Amygdala (tissue), 56 donors: ENCODE results near the gene RGL4.

ENCODE experiments used
- DNase-seq, 56 donors: peaks; one replicate each; lab custom pipeline; 2025; lab: John Stamatoyannopoulos, UW

The RGL4 gene

DNA sequence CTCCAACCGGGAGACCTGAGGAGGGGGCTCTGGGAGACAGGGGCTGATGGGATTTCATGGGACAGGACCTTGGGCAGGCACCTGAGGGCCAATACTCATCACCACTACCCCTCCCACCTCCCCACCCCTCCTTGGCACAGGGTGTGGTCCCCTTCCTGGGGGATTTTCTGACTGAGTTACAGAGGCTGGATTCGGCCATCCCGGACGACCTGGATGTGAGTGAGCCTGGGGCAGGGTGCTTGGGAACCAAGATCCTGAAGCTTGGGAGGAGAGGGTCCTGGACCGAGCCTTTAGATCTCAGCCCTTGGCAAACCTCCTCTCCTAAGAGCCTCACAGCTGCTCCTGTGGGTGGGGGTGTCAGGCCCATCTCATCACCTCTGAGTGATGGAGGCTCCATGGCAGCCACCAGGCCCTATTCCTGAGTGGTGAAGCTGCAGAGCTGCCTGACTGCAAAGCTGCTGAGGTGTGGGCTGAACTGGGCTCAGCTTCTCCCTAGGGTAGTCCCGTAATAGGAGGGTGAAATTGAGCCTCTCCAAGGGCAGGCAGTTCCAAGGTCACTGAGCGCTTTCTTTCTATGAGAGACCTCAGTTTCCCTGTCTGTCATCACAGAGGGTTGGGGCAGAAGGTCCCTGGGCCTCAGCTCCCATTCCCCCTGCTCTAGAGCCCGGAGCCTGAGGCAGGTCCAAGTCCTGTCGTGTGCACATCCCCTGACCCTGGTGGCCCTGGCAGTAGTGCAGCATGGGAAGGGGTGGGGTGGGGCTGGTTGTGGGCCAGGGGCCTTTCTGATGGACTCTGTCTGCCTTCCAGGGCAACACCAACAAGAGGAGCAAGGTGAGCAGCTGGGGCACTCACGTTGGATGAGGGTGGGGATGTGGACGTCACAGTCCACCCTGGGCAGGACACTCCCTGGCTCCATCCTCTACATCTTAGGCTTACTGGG lies 6.5 kb downstream of the RGL4 start:
- no peak for DNase-seq

DNA sequence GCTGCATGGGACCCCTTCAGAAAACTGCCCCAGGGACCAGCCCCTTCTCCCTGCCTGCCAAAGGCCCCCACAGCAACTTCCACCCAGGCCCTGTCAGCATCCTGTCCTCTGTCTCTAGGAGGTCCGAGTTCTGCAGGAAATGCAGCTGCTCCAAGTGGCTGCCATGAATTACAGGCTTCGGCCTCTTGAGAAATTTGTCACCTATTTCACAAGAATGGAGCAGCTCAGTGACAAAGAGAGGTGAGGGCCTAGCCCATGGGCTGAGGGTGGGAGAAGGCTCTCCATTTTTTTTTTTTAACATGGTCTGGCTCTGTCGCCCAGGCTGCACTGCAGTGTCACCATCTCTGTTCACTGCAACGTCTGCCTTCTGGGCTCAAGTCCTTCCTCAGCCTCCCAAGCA lies 7.3 kb downstream of the RGL4 start:
- DNase-seq = no peak

DNA sequence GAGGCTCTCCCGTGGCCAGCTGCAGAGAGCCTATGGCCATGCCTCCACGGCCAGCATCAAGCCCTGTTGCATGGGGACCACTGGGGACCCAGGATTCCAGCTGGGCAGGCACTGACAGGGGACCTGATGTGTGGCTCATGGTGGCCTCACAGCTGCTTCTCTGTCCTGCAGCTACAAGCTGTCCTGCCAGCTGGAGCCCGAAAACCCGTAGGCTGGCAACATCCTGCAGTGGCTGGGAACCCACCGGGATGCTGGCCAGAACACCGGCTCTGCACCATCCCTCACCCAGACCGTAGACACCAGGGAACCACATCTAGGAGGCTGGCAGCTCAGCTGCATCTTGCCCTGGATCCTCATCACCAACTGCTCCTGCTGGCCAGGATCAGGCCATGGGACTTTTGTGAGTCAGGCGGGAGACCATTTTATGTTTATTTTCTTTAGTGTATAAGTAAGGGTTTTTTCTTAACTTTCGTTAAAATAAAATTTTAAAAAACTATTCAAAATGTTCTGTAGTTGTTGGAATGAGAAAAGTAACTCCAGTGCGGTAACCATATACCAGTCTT lies 7.9 kb downstream of the RGL4 start:
- DNase-seq = peak in 4 of 56 donors; percentile 13 to 20 (median 14)

DNA sequence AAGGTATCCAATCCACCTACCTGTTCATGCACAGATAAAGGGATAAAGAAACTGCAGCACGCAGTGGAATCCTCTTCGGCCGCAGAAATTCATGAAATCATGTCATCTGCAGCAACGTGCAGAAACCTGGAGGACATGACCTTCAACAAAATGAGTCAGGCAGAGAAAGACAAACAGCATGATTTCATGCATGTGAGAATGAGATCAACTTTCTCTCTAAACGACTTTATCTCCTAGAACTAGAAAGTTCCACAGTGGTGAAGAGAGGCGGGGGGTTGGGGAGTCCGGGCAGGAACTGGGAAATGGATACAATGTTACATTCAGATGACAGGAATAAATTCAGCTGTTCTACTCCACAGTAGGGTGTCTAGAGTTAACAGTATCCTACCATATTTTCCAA lies 9.9 kb downstream of the RGL4 start:
- DNase-seq = no peak

DNA sequence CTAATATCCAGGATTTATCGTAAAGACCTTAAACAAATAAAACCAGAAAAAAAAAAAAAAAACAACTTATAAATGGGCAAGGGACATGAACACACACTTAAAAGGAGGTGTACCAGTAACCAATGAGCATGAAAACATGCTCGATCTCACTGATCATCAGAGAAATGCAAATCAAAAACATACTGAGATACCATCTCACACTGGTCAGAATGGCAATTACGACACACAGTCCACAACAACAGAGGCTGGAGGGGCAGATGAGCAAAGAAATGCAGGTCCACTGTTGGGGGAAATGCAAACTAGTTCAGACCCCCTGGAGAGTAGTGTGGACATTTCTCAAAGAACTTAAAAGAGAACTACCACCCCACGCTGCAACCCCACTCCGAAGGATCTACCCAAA lies 13.2 kb downstream of the RGL4 start:
- no peak for DNase-seq

DNA sequence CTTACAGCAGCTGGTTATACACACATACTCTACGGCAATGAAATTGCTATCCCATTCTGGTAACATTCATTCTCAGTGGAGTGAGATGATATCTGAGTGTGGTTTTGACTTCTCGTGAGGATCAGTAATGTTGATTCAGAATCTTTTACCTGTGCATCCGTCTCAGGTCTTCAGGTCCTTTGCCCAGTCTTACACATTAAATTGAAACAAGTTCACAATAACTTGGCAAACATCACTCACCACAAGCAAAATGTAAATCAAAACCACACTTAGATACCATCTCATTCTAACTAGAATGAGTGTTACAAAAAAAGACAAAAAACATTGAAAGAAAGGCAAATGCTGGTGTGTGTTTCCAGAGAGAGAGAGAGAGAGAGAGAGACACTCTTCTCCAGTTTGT lies 14.0 kb downstream of the RGL4 start:
- no peak for DNase-seq

DNA sequence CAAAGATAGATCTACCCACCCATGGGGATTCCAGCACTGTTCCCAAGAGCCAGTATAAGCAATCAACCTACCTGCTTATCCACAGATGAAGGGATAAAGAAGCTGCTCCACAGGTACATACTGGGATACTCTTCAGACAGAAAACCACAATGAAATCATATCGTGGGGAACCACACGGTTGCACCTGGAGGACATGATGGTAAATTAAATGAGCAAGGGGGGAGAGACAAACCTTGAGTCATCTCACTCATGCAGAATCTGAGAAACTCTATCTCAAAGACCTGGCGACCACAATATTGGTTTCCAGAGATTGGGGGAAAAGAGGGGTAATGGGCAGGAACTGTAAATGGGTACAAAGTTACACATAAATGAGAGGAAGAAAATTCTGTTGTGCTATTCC lies 14.5 kb downstream of the RGL4 start:
- DNase-seq = no peak

DNA sequence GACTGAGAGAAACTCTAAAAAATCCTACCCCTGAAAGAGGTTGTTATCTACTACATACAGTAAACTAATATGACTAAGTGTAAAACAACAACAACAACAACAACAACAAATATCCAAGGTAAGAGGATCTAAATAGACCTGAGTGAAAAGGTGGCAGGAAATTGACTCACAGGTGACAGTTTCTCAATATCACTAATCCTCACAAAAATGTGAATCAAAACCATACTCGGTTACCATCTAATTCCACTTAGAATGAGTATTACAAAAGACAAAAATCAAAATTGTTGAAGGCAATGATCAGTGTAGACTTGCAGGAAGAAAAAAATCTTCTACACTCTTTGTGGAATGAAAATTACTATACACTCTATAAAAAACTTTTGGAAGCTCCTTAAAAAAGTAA lies 17.5 kb downstream of the RGL4 start:
- no peak for DNase-seq

DNA sequence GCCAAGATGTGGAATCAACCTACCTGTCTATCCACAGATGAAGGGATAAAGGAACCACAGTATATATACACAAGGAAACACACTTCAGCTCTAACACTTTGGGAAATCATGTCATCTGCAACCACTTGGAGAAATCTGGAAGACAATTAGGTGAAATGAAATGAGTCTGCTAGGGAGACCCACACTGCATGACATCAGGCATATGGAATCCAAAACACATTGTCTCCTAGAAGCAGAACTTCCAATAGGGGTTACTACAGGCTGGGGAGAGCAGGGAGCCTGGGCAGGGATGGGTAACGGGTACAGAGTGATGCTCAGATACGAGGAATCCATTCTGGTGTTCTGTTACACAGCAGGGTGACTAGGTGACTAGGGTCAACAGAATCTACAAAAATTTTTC lies 18.3 kb downstream of the RGL4 start:
- DNase-seq = no peak

DNA sequence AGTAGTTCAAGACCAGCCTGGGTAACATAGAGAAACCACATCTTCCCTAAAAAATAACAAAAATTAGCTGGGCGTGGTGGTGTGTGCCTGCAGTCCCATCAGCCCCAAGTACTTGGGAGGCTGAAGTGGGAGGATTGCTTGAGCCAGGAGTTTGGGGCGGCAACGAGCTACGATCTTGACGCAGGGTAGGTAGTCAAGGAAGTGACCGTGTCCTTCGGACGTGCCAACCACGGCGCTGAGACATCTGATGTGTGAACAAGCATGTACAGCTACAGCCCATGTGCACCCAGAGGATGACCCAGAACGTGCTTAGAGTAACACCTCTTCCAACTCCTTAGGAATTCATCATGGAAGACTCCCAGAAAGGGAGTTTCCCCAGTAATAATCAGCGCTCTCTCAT lies 21.4 kb downstream of the RGL4 start:
- DNase-seq = no peak

DNA sequence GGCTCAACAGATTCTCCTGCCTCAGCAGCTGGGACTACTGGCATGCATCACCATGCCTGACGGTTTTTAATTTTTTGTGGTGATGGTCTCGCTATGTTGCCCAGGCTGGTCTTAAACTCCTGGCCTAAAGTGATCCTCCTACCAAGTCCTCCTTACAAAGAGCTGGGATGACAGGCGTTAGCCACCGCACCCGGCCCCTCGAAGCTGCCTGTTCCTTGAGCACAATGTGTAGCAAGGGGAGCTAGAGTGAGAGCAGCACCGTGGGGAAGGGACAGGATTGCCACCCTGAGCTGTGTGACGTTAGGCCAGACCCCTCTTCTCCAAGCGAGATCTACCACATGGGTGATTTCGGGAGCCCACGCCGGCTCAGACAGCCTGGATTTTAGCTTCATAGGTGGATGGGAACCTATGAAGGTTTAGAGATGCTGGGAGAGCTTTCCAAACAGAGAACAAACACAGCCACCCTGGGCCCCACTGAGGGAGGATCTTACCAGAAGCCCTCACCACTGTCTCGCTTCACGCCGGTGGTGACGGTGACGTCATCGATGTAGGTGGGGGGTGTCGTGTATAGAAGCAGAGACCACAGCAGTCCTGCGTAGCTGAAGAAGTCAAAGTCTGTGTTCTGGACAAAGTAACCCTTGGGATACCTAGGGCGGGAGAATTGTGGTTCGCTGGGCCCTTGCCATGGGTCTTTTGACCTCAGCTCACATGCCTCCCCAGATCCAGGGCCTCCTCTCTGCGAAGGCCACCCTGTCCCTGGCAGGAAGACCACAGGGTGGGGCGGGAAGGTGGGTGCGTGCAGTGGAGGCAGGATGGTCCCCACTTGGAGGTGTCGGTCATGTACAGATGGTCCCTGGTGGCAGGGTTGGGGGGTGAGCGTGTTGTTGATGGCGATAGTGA lies 23.1 kb downstream of the RGL4 start:
- DNase-seq = no peak

DNA sequence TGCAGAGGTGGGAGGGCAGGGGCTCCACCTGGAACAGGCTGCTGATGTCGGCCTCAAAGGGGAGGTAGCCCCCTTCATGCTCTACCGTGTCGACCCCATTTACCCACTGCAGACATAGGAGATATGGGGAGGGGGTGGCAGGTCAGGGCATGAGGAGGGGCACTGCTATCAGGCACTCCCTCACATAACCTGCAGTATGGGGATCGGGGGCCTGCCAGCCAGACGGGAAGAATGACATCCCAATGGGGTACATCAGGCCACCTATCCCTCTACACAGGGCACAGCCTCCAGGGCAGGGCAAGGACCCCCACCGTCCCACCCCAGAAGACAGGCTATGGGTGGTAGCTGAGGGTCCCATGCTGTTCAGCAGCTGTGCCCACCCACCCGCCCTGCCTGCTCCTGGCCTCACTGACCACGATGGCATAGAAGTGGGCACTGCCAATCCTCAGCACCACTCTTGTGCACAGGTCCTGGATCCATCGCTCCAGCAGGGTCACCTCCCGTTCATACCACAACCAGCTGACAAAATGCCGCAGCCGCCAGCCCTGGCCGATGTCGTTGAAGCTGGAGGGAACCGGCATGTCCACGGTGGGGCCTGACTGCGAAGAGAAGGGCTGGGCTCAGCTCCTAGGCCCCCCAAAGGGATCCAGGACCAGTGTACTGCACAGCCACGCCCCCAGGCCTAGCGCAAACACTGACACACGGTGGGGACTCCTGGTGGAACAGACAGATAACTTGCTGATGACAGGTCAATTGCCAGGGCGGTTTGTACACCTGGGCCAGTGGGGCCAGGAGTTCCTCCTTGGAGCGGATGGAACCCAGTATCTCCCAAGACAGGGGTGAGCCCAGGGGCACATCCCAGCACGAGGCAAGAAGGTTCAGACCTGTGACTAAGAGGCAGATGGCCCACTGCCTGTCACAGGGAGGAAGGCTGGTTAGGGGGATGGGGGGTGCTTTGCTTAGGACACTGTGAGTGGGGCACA lies 24.1 kb downstream of the RGL4 start:
- DNase-seq = no peak

DNA sequence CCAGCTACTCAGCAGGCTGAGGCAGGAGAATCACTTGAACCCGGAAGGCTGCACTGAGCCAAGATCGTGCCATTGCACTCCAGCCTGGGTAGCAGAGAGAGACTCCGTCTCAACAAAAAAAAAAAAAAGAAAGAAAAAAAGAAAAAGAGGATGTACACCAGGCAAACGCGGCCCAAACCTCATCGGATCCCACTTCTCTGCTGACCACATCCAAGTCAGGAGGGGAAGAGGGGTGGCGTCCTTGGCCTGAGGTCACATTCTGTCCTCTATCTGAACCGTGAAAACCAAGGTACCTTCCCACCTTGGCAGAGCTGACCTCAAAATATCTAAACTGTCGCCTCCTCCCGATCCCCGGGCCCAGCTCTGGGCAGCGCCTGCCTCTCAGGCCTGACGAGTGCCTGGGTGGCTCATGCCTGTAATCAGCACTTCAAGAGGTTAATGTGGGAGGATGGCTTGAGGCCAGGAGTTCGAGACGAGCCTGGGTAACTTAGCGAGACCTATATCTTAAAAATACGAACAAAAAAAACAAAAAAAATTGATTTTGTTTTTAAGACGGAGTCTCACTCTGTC lies 25.1 kb downstream of the RGL4 start:
- DNase-seq = no peak

DNA sequence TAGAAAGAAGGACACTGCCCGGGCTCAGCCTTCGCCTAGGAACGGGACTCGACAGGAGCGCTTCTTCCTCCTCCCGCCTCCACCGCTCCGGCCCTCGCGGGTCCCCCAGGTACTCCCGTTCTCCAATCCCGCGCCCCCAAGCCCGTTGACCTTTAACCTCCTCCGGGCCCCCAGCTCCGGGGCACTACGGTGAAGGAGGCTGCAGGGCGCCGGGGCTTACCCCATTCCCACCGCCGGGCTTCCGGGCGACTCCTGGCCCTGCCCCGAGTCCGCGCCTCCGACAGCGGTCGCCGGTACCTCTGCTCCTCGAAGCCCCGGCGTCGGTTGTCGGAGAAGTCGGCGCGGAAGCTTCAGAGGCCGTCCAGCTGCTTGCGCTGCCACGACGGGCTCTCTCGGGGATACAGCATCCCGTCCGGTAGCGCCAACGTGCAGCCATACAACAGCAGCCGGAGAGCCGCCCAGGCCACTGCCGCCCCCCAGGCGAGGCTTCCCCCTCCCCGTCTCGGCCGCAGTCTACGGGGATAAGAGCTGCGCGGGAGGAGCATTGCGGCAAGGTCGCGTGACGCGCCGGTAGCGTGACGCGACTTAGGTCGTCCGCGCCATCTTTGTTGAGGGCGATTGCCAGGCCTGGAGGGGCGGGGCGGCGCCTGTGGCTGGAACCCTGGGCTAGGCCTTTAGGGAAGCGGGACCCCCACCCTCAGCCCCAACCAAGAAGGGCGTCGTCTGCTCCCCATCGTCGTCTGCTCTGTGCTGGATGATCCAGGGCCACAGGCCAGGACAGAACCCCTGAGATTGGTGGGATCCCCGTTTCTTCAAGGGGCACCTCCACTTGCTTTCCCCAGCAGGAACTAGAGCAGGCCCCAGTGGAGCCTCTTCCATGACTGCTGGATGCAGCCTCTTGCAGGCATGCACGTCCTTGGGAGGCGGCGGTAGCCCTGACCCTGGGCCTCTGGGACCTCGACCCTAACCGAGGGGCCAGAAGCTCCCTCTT lies 26.3 kb downstream of the RGL4 start:
- DNase-seq = peak; percentile 26 to 90 (median 75)

DNA sequence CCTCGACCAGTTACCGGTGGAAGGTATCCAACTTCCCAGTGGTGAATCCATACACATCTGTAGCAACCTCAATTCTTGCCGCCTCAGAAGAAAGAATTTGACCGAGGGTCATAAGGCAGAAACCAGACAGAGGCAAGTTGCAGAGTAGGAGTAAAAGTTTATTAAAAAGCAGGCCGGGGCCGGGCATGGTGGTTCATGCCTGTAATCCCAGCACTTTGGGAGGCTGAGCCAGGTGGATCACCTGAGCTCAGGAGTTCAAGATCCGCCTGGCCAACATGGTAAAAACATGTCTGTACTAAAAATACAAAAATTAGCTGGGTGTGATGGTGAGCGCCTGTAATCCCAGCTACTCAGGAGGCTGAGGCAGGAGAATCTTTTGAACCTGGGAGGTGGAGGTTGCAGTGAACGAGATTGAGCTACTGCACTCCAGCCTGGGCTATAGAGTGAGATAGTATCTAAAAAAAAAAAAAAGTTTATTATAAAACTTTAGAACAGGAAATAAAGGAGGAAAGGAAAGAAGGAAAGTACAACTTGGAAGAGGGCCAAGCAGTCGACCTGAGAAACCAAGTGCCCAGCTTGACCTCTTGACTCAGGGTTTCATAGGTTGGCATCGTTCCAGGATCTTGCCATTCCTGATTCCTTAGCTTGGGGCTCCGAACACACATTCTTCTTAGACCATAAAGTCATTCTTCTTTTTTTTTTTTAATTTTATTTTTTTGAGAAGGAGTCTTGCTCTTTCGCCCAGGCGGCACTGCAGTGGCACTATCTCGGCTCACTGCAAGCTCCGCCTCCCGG lies 27.8 kb downstream of the RGL4 start:
- DNase-seq = peak in 1 of 56 donors; percentile 28

DNA sequence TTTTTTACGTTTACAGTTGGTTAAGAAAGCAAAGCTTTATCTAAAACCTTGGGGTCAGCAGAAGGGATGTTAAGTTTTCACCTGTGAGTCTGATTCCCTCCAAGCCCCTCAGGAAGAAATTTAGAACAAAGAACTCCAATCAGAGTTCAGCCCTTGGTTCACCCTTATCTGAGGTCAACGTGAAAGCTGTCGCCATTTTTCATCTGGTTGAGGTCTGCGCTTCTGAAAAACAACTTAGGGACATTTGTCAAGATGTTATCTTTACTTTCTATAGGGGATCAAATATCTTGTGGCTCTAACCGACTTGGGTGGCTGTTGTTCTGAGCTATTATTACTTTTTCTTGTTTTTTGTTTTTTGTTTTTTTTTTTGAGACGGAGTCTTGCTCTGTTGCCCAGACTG lies 30.0 kb downstream of the RGL4 start:
- DNase-seq = no peak

DNA sequence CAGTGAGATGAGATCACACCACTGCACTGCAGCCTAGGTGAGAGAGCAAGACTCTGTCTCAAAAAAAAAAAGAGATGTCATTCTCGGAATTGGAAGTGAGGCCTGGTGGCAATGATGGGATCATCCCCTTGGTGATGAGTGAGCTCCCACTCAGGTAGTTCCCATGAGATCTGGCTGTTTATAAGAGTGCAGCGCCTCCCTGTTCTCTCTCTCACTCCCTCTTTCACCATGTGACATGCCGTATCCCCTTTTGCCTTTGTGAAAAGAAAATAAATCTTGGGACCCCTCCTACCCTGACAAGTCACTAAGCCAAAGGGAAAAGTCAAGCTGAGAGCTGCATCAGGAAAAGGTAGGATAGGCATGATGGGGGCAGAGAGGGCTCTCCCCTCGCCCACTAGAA lies 31.3 kb downstream of the RGL4 start:
- no peak for DNase-seq

DNA sequence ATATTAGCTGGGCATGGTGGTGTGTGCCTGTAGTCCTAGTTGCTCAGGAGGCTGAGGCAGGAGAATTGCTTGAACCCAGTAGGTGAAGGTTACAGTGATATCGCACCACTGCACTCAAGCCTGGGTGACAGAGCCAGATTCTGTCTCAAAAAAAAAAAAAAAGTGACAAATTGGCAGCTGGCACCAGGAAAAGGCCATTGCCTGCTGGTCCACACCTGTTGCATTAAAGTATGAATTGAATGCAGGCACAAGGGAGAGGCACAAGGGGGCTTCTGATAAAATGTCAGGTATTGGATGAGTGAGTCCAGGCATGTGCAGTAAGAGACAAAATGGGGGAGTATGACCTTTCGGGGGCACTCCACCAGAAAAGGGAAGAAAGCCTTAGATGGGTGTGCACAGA lies 31.9 kb downstream of the RGL4 start:
- DNase-seq = no peak
